AG08396 (cell line): ENCODE results near the gene GTF2H2C.
A peak's percentile ranks its signal among the peaks of the same experiment; 100 is the strongest.
"Not testable (repeated sequence)": the region's sequence is repeated elsewhere in the genome, so short reads cannot be mapped to it uniquely, and the experiment has no call there.

Experiments used
- DNase-seq: peaks from one replicate; pipeline ENCODE4 v3.0.0; 2012; ENCODE audit warnings: low spot score, mixed read lengths

The GTF2H2C gene

GRCh38 chr5:69559908-69560330 is at the start of gene GTF2H2C:
Gene GTF2H2C (plus strand): TSS chr5:69560191. CDS start chr5:69565133, 4,942 bp downstream.
- DNase-seq, result not testable (repeated sequence)

- no peak for DNase-seq
Observed at GRCh38 chr5:69510694-69511093, 49.3 kb upstream of the GTF2H2C start.

GRCh38 chr5:69512740-69513260 is 47.2 kb upstream of the GTF2H2C start:
- peak; percentile 45 for DNase-seq

- not testable (repeated sequence) for DNase-seq
Observed at GRCh38 chr5:69515570-69515969, 44.4 kb upstream of the GTF2H2C start.

- DNase-seq, result no peak
Observed at GRCh38 chr5:69516769-69517168, 43.2 kb upstream of the GTF2H2C start.

GRCh38 chr5:69517763-69518212 is 42.2 kb upstream of the GTF2H2C start:
- no peak for DNase-seq

GRCh38 chr5:69519285-69519684 is 40.7 kb upstream of the GTF2H2C start:
- no peak for DNase-seq

GRCh38 chr5:69522035-69522434 is 38.0 kb upstream of the GTF2H2C start:
- DNase-seq, result no peak

GRCh38 chr5:69525490-69525889 is 34.5 kb upstream of the GTF2H2C start:
- no peak for DNase-seq

GRCh38 chr5:69526660-69527059 is 33.3 kb upstream of the GTF2H2C start:
- DNase-seq, result no peak

- DNase-seq, result no peak
Observed at GRCh38 chr5:69527128-69527770, 32.7 kb upstream of the GTF2H2C start.

- no peak for DNase-seq
Observed at GRCh38 chr5:69528035-69528434, 32.0 kb upstream of the GTF2H2C start.

- DNase-seq, result no peak
Observed at GRCh38 chr5:69528609-69529008, 31.4 kb upstream of the GTF2H2C start.

- DNase-seq, result no peak
Observed at GRCh38 chr5:69530561-69531405, 29.2 kb upstream of the GTF2H2C start.

GRCh38 chr5:69531406-69531801 is 28.6 kb upstream of the GTF2H2C start:
- DNase-seq, result no peak

- not testable (repeated sequence) for DNase-seq
Observed at GRCh38 chr5:69537911-69538310, 22.1 kb upstream of the GTF2H2C start.

GRCh38 chr5:69538735-69539134 is 21.3 kb upstream of the GTF2H2C start:
- DNase-seq, result not testable (repeated sequence)

- DNase-seq, result not testable (repeated sequence)
Observed at GRCh38 chr5:69541347-69541746, 18.6 kb upstream of the GTF2H2C start.

GRCh38 chr5:69542838-69543618 is 17.0 kb upstream of the GTF2H2C start:
- not testable (repeated sequence) for DNase-seq

- not testable (repeated sequence) for DNase-seq
Observed at GRCh38 chr5:69544602-69545001, 15.4 kb upstream of the GTF2H2C start.

GRCh38 chr5:69560587-69561431 is 818 bp downstream of the GTF2H2C start:
- not testable (repeated sequence) for DNase-seq
